GM21529 (cell line): ENCODE measurements around the gene BLVRB.
A peak's percentile ranks its signal among the peaks of the same experiment; 100 is the strongest.

Experiments
- ATAC-seq: cut with Tn5 transposase; IDR thresholded peaks from one replicate; pipeline ENCODE4 v1.9.1; 2021; ENCODE audit not compliant: unreplicated experiment

BLVRB gene

DNA sequence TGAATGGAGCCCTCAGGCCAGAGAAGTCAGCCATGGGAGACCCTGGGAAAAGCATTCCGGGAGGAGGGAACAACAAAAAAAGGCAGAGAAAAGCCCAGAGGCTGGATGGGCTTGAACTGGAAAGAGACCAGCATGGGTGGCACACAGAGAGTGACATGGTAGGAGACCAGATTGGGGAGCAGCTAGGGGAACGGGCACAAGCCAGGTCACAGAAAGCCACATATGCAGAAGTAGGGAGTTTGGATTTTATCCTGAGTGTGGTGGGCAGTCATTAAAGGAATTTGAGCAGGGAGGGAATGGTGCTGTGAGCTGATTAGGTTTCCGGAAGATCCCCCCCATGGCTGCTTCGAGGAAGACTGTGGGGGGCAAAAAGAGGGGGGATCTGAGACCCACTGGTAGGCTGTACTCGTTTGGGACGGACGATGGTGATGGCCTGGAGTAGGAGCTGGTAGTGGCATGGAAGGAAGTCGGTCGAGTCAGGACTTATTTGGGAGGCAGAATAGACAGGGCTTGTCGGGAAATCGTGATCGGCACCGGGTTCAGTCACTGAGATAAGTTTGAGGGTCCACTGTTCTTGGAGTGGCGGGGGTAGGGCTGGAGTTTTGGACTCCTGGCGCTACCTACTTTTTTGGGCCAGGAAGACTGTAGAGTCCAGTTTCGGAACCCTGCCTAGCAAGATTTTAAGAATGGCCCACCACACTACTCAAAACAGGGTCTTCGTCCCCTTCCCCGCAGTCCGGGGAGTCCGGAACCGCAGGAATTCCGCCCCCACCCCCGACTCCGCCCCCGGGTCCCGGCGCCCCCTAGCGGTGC is 40.7 kb downstream of the BLVRB start:
- no peak for ATAC-seq

DNA sequence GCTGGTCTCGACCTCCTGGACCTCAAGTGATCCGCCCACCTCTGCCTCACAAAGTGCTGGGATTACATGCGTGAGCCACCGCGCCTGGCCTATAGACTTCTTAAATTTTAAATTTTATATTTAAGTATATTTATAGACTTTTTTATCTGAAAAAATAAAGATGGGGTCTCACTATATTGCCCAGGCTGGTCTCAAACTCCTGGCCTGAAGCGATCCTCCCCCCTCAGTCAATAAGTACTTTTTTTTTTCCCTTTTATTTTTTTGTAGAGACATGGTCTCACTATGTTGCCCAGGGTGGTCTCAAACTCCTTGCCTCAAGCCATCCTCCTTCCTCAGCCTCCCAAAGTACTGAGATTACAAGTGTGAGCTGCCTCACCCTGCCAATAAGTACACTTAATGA is 41.6 kb downstream of the BLVRB start:
- no peak for ATAC-seq

DNA sequence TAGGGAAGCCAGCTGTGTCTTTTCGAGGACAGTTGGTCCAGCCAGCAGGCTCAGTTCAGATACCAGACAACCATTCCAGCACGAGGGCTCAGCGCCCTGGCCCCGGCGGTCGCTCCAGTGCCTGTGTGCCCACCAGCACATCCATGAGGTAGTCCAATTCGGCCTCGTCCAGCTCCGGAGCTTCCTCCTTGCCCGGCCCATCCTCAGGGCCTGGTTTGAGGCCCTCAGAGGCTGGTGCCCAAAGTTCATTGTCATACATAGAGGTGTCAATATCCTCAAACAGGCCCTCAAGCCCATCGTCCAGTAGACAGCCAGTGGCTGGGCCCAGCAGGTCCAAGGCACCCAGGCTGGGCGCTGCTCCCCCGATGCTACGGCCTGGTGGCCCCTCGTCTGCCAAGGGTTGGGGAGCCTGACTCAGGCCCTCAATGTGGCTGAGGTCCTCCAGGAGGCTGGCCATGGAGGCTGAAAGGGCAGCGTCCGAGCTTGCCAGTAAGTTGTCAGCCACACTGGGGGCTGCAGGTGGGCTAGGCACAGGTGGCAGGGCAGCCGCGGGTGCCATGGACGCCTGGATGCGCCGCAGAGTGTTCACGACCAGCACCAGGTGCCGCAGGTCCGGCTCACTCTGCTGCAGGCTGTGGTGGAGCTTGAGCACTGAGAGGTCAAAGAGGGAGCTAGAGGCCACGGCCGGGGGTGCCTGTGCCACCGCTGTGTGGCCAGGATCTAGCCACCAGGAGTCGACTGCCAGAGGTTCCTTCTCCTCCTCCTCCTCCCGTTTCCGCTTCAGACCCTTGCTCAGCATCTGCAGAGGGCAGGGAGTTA is 42.6 kb downstream of the BLVRB start:
- ATAC-seq = no peak

DNA sequence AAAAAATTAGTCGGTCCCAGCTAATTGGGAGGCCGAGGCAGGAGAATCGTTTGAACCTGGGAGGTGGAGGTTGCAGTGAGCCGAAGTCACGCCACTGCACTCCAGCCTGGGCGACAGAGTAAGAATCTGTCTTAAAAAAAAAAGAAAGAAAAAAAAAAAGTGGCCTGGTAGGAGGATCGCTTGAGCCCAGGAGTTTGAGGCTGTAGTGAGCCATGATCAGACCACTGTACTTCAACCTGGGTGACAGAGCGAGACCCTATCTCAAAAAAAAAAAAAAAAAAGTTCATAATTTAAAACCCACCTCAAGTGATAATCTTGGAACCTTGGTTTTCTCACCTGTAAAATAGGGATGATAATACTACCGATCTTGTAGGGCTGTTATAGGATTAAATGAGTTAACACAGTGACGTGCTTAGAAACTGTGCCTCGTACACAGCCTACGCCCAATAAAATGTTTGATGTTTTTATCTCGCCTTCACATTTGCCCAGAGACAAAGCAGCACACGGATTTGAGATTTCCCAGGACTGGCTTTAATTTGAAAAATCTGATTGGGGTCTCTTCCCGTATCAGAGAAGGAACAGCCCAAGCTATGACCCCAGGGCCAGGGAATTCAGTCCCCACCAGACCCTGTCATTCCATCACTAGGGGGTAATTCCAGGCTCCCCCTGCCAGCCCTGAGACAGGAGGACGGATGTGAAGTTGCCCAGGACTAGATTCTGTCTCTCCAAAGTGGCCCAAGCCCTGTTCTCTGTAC is 43.4 kb downstream of the BLVRB start:
- no peak for ATAC-seq

DNA sequence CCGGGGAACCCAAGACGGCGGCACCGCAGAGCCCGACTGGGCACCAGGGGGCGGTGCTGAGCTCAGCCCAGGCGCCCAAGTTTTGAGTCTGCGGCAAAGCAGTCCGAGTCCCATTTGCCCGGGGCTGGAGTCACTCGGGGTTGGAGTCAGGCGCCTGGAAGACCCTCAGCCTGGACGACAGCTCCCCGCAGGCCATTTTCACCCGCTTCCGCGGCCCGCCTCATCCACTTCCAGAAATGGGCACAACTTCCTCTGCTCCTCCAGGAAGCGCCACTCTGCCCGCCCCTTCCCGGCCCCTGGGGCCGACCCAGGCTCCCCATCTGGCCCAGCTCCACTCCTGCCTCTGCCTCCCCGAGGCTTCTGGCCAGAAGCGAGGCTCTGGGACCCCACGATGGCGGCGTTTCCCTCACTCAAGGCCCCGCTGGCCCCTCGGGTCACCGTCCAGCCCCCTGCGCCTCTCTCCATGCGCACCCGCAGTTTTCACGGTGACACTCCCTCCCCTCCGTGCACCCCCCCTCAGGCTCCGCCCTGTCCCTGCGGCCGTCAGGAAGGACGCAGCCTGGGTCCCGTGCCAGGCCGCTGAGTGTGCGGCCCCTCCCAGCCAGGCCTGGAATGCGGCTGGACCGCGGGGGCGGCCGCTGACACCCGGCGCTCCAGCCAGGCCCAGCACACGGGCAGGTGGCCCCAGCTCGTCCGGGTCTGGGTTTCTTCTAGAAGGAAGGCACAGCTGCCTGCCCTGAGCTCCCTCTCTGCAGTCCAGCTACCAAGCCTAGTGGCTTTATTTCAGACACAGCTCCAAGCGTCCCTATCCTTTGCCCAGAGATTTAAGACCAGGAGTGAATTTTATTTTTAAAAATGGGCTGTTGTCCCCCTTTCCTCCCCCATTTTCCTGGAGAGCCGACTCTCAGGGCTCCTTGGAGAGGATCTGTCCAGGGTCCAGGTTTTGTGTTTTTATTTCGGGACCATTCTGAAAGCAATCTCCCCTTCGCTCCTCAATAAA is 44.5 kb downstream of the BLVRB start:
- ATAC-seq = peak; percentile 42

DNA sequence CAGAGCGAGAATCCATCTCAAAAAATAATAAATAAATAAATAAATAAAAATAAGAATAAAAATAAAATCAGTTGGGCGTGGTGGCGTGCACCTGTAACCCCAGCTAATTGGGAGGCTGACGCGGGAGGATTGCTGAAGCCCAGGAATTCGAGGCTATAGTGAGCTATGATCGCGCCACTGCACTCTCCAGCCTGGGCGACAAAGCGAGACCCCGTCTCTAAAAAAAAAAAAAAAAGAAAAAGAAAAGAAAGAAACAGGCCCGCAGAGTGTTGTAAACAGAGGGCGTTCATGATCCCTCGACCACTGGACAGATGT is 45.1 kb downstream of the BLVRB start:
- ATAC-seq = no peak

DNA sequence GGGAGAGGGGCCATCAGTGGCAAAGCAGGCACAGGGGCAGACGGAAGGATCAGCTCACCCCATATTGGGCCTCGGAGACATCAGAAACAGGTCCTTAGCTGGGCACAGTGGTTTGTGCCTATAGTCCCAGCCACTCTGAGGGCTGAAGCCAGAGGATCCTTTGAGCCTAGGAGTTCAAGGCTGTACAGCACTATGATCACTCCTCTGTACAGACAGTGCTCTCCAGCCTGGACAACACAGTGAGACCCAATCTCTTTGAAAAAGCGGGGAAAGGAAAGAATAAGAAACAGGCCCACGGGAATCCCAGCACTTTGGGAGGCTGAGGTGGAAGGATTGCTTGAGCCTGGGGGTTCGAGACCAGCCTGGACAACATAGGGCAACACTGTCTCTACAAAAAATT is 45.8 kb downstream of the BLVRB start:
- ATAC-seq = no peak

DNA sequence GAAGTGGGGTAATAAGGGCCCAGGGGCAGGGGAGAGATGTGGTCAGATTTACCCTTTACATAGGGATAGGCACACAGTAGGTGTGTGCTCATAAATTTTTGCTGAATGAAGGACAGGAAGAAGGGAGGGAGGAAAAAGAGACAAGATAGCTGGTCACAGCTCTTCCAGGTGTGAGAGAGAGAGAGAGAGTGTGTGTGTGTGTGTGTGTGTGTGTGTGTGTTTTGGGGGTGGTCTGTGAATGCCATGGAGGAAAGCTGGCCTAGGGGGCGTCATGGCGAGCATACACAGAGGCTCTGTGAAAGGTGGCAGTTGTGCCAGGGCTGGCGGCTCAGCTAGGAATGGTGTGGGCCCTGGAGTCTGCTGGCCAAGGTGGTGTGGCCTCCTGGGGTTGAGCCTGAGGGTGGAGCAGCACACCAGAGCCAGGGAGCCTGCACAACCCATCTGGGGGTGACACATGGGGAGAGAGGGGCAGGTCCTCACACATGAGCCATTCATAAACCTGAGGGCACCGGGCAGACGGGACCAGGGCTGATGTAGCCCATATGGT is 46.4 kb downstream of the BLVRB start:
- no peak for ATAC-seq

DNA sequence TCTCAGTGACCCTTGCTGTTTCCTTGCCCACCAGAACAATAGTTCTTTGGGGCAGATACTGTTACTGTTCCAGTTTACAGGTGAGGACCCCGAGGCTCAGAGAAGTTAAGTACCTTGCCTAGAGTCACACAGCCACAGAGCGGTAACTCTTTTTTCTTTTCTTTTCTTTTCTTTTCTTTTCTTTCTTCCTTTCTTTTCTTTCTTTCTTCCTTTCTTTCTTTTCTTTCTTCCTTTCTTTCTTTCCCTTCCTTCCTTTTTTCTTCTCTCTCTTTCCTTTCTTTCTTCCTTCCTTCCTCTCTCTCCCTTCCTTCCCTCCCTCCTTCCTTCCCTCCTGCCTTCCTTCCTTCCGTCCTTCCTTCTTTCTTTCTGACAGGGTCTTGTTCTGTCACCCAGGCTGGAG is 47.5 kb downstream of the BLVRB start:
- ATAC-seq = no peak

DNA sequence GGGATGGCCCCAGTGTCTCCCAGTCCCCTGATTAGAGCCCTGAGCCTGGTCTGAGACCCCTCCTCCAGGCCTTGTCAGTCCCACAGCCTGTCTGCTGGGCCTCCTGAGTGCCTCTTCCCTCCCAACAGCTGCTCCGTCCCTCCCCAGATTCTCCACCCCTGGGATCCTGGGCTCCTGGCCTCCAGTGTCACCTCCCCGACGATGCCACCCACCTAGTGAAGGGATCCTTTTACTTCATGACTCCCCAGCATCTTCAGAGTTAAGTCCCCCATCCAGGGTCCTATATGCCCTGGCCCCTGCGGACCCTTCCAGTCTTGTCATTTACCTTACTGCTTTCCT is 47.9 kb downstream of the BLVRB start:
- ATAC-seq = no peak

DNA sequence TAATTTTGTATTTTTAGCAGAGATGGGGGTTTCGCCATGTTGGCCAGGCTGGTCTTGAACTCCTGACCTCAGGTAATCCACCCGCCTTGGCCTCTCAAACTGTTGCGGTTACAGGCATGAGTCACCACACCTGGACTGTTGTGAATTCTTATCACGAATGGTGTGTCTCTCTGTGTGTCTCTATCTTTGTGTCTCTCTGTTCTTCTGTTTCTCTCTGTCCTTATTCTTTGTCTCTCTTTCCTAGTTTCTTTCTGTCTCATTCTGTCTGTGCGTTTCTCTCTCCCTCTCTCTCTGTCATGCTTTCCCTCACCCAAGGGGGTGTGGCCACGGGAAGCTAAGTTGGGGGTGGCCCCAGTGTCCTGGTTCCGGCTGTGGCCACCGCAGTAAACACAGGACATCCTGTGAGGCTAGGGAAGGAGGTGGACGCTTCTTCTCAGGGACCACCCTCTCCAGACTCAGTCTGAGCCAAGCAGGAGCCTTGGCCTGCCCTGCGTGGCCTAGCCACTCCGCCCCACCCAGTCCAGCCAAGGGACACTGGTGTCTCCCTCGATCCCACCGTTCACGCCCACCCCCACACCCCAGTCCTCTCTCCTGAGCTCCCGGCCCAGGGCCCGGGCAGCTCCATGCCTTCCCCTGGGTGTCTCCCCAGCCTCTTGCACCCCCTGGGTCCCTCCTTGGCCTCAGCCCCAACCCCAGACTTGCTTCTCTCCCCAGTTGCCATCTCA is 48.5 kb downstream of the BLVRB start:
- no peak for ATAC-seq

DNA sequence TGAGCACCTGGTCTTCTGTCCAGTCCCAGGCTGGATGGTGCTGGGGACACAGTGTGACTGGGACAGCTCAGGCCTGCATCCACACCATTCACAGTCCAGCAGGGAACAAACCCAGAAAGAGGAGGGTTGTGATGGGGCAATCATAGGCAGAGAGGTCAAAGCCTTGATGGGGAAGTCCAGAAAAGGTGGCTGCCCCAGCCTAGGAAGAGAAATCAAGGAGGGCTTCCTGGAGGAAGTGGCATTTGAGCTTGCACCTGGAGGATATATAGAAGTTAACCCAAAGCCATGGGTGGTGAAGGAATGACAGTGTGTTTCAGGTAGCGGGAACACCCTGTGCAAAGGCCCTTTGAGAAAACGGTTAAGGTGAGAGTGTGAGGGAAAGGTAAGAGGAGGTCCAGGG is 49.8 kb downstream of the BLVRB start:
- ATAC-seq = no peak

DNA sequence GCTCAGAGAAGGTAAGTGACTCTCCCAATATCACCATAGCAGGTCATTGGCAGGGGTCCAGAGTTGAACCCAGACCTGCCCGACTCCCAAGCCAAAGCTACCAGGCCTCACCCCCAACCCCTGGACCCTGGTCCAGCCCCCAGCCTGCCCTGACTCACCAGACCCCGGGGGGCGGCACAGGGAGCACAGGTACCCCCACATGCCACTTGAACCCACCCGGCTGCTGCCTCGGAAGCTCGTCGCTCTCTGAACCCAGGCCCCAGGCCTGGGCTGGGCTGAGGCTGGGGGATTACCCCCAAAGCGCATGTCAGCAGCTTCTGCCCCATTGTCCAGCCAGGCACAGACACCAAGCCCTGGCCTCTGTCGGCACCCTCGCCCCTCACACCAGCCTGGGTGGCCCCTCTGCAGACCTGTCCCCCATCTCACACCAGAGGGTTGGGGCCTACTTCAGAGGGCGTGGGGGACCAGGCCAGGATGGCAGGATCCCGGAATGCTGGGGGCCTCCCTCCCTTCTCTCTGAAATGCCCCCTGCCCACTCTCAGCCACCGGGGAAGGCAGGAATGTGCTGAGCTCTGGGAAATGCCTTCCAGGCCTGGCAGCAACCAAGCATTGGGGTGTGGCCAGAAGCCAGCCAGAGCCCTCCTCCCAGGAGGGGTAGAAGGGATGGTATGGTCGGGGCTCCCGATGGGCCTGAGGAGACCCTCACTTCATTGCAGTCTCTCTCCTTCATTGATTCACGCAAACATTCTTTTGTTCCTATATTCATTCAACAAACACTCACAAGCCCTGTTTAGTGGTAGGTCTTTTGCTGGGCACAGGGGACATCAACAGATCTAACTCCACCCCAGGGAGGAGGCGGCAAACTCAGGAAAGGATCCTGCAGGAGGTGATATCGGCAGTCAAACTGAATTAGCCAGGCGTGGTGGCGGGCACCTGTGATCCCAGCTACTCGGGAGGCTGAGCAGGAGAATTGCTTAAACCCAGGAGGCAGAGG is 50.7 kb downstream of the BLVRB start:
- ATAC-seq = no peak

DNA sequence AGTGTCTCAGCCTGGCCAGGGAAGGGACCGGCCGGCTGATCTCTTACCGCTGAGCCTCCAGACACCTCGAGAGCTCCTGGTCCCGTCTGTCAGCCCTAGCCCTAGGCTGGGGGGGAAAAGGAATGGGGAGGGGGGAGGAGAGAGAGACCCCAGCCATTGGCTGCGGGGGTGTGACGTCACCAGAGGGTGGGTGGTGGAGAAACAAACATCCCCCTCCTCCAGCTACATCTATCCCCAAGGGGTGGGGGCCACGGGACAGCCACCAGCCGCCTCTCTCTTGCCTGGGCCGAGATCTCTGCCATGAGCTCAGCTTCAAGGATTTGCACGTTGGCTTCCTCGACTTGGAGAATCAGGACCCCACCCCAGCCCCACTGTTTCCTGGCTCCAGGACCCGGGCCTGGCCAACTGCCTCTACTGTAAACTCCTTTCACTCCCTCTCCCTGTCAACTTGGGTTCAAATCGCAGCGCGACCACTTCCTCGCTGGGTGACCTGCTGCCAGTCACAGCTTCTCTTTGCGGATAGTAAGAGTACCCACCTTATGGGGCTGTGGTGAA is 52.2 kb downstream of the BLVRB start, which contains the start of gene PRX:
Gene PRX (minus strand): TSS at position 88 of the 555 bp plus-strand sequence. CDS start 5,446 bp downstream, outside the sequence.
- ATAC-seq = no peak

DNA sequence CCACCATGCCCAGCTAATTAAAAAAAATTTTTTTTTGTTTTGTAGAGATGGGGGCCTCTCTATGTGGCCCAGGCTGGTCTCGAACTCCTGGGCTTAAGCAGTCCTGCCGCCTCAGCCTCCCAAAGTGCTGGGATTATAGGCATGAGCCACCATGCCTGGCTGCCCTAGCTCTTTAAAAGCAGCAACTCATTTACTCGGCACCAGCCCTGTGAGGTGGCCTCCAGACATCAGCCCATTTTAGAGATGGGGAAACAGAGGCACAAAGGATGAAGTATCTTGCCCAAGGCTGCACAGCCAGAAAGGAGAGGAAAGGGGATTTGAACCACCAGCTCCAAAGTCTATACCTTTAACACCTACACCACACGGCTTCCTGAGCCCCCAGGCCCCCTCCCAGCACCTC is 52.7 kb downstream of the BLVRB start:
- ATAC-seq = no peak

DNA sequence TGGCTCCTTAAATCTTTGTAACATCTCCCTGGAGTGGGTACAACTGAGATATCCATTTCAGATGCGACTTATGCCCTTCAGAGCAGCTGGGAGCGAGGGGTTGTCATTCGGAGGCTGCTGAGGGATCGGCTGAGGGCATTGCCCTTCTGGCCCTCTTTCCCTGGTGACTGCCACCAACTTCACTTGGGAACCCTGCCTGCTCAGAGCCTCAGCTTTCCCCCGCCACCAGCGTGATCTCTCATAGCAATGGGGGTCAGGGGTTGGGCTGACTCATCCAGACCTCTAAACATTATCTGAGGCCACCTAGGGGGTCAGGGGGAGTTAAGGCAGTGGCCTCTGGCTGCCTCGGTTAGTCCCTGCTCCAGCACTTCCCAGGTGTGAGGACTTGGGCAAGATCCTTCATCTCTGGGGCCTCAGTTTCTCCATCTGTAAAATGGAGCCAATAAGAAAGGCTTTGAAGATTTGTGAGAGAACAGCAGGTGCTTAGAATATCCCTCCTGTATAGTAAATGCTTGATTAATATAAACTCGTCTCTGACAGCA is 53.5 kb downstream of the BLVRB start:
- no peak for ATAC-seq

DNA sequence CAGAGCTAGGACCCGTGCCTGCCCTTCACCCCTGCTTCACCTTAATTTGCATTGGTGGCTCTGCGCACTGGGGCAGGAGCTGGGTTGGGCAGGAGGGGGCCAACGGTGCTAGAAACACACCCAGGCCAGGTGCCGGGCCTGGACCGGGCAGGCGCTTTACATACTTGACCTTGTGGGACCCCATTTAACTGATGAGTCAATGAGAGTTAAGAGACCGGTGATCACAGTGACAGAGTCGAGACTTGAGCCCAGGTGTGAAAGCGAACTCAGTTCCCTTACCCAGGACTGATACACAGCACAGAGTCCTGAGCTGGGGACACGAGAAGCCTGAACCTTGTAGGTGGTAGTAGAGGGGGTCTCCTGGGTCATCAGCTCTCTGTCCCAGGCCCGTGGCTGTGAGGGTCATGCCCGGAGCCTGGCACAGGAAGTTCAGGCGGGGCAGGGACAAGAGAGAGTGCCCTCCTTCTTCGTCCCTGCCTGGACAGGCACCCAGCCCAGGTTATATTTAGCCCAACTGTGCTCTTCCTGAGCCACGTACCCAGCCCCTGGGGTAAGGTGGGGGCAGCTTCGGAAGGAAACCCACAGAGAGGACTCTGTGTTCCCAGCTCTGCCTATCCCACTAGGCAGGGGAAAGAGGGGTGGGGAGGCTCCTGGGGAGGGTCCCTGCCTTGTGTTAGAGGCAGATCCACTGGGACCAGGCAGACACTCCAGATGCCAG is 54.3 kb downstream of the BLVRB start:
- ATAC-seq = no peak
